Upper lobe of right lung (tissue), 1 donor: Measurements from ENCODE around the gene MAGI2. TPM values are rescaled to one million over a fixed set of nuclear protein-coding genes. Genes with fewer than 3 reads are reported as not detected.

Experiments
- ATAC-seq: fragments of 200-7000 bp; cut with Tn5 transposase; one replicate; pipeline ENCODE4 v1.9.1; 2020; ENCODE audit warnings: mild to moderate bottlenecking, moderate library complexity
- DNase-seq: peaks from one replicate; pipeline ENCODE4 v3.0.0-alpha.2; 2020
- H3K27ac ChIP-seq: fragments of 200-600 bp; one replicate; pipeline ENCODE4 v1.8.0; 2022
- H3K27me3 ChIP-seq: fragments of 200-600 bp; one replicate; pipeline ENCODE4 v1.8.0; 2022; ENCODE audit warnings: mild to moderate bottlenecking
- H3K36me3 ChIP-seq: fragments of 200-600 bp; one replicate; pipeline ENCODE4 v1.8.0; 2022
- H3K4me1 ChIP-seq: fragments of 200-600 bp; one replicate; pipeline ENCODE4 v1.8.0; 2022
- H3K4me3 ChIP-seq: fragments of 200-600 bp; one replicate; pipeline ENCODE4 v1.8.0; 2022; ENCODE audit warnings: mild to moderate bottlenecking
- H3K9me3 ChIP-seq: fragments of 200-600 bp; one replicate; pipeline ENCODE4 v1.8.0; 2022
- CTCF ChIP-seq: fragments of 200-600 bp; IDR thresholded peaks from one replicate; pipeline ENCODE4 v1.8.0; 2022; ENCODE audit warnings: antibody characterized with exemption
- intact Hi-C: fragments of 100-400 bp; cut with DNase I; formaldehyde crosslinking; loops from one replicate; pipeline ENCODE4 v1.11.0; 2022
- total RNA-seq: library from RNA; stranded (reverse); fragmentation: NEBNext Ultra II Directional; extraction: Animal tissue kit (Norgen Biotek cat#: 25700); gene quantifications from one replicate; pipeline ENCODE4 v1.2.1, GENCODE V29; 2021
- donor health status: DM: no; HTN: yes; CAD: no; lungs with severe emphysema.

The MAGI2 gene
- total RNA-seq, 1 donor from 2014 or later: 12.8 TPM

- no peak for ATAC-seq
- H3K4me3 ChIP-seq: no peak overlapping the region
- H3K36me3 ChIP-seq: no peaks in the 10 kb centered on the region
- no peak for TF ChIP-seq CTCF
- intact Hi-C loops: no loop called here
- DNase-seq: no peak
- no peaks in the 10 kb centered on the region for H3K4me1 ChIP-seq
- H3K27me3 ChIP-seq: no peaks in the 10 kb centered on the region
- H3K9me3 ChIP-seq: no peaks in the 10 kb centered on the region
- H3K27ac ChIP-seq: no peak overlapping the region
Observed at GRCh38 chr7:79241288-79242060, 212.0 kb downstream of the MAGI2 start.

- Histone ChIP-seq H3K36me3 (no peaks in the 10 kb centered on the region), H3K27me3 (no peaks in the 10 kb centered on the region), H3K4me1 (no peaks in the 10 kb centered on the region), H3K9me3 (no peaks in the 10 kb centered on the region), H3K4me3 (no peak overlapping the region), H3K27ac (no peak overlapping the region)
- TF ChIP-seq CTCF: no peak
- no peak for ATAC-seq
- intact Hi-C loops: no loop called here
- no peak for DNase-seq
Observed at GRCh38 chr7:79240413-79240812, 213.1 kb downstream of the MAGI2 start.

- no peak for TF ChIP-seq CTCF
- Histone ChIP-seq H3K36me3 (no peaks in the 10 kb centered on the region), H3K27me3 (no peaks in the 10 kb centered on the region), H3K4me3 (no peak overlapping the region), H3K9me3 (no peaks in the 10 kb centered on the region), H3K27ac (no peak overlapping the region), H3K4me1 (no peaks in the 10 kb centered on the region)
- intact Hi-C loops: no loop called here
- ATAC-seq: no peak
- no peak for DNase-seq
Observed at GRCh38 chr7:79236352-79237028, 217.0 kb downstream of the MAGI2 start.

DNA sequence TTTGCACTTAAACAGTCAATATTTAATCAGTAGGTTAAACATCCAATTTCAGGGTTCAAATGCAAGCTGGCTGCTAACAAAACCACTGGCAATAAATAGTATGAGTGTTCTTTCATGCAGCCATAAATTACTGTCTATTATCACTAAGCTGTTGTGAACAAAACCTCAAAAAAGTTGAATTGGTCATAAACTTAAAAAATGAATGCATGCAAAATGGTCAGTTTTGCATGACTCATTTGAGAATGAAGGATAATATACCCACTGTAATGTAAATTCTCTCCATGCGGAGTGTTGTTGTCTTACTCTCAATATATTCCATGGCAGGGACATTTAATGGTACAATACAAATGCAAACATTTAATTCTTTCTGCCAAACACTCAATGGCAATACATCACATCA is 226.4 kb downstream of the MAGI2 start:
- no peaks in the 10 kb centered on the region for H3K27me3 ChIP-seq
- DNase-seq (no peak), ATAC-seq (no peak)
- intact Hi-C loops: no loop called here
- no peaks in the 10 kb centered on the region for H3K36me3 ChIP-seq
- no peak overlapping the region for H3K27ac ChIP-seq
- no peak overlapping the region for H3K4me3 ChIP-seq
- H3K4me1 ChIP-seq: no peaks in the 10 kb centered on the region
- TF ChIP-seq CTCF: no peak
- no peaks in the 10 kb centered on the region for H3K9me3 ChIP-seq

GRCh38 chr7:79221211-79221610 is 232.3 kb downstream of the MAGI2 start:
- TF ChIP-seq CTCF: no peak
- Histone ChIP-seq H3K27me3 (no peaks in the 10 kb centered on the region), H3K9me3 (no peaks in the 10 kb centered on the region), H3K4me1 (no peaks in the 10 kb centered on the region), H3K36me3 (no peaks in the 10 kb centered on the region), H3K27ac (no peak overlapping the region), H3K4me3 (no peak overlapping the region)
- intact Hi-C loops: no loop called here
- DNase-seq (no peak), ATAC-seq (no peak)
